Glutamatergic neuron (in vitro differentiated cells): Measurements from ENCODE around the gene ERMAP. TPM values are rescaled to one million over a fixed set of nuclear protein-coding genes. Genes with fewer than 3 reads are reported as not detected.

ENCODE experiments used
- DNase-seq: peaks from one replicate; pipeline ENCODE4 v3.0.0; 2022
- H3K27ac Mint-ChIP-seq: one replicate; pipeline ENCODE4 v1.8.0; 2020; ENCODE audit warnings: mild to moderate bottlenecking, mixed read lengths, inconsistent platforms; ENCODE audit not compliant: unreplicated experiment
- H3K27me3 Mint-ChIP-seq: one replicate; pipeline ENCODE4 v1.8.0; 2020; ENCODE audit warnings: mild to moderate bottlenecking, moderate library complexity, mixed read lengths, inconsistent platforms; ENCODE audit not compliant: unreplicated experiment
- H3K36me3 Mint-ChIP-seq: one replicate; pipeline ENCODE4 v1.8.0; 2020; ENCODE audit warnings: mild to moderate bottlenecking, mixed read lengths, inconsistent platforms; ENCODE audit not compliant: unreplicated experiment
- H3K4me1 Mint-ChIP-seq: one replicate; pipeline ENCODE4 v1.8.0; 2020; ENCODE audit warnings: mild to moderate bottlenecking, low read depth, mixed read lengths, inconsistent platforms; ENCODE audit not compliant: unreplicated experiment
- H3K4me3 Mint-ChIP-seq: one replicate; pipeline ENCODE4 v1.8.0; 2020; ENCODE audit warnings: mild to moderate bottlenecking, mixed read lengths, inconsistent platforms; ENCODE audit not compliant: unreplicated experiment
- H3K9me3 Mint-ChIP-seq: one replicate; pipeline ENCODE4 v1.8.0; 2020; ENCODE audit warnings: mild to moderate bottlenecking, moderate library complexity, mixed read lengths, inconsistent platforms; ENCODE audit not compliant: unreplicated experiment
- CTCF ChIP-seq: fragments of 200-600 bp; sonication (generic); IDR thresholded peaks from one replicate; pipeline ENCODE4 v1.5.0; 2021; ENCODE audit not compliant: partially characterized antibody, unreplicated experiment
- total RNA-seq: library from RNA; stranded (reverse); fragmentation: NEBNext Ultra II Directional; extraction: Animal tissue kit (Norgen Biotek cat#: 25700); gene quantifications from one replicate; pipeline ENCODE4 v1.2.1, GENCODE V29; 2021; ENCODE audit not compliant: unreplicated experiment

ERMAP gene
- total RNA-seq, 1 donor from 2014 or later: 4.9 TPM

- no peak for DNase-seq
- no peaks in the 10 kb centered on the region for H3K4me1 Mint-ChIP-seq
- H3K36me3 Mint-ChIP-seq: peaks cover 9% of the 10 kb centered on the region
- no peaks in the 10 kb centered on the region for H3K27me3 Mint-ChIP-seq
- H3K9me3 Mint-ChIP-seq: peaks cover 4% of the 10 kb centered on the region
- no peak for TF ChIP-seq CTCF
- no peak overlapping the region for H3K4me3 Mint-ChIP-seq
- no peak overlapping the region for H3K27ac Mint-ChIP-seq
Observed at GRCh38 chr1:42873670-42874069, 56.7 kb downstream of the ERMAP start.

GRCh38 chr1:42876009-42876408 is 59.1 kb downstream of the ERMAP start:
- Mint-ChIP-seq H3K27me3 (no peaks in the 10 kb centered on the region), H3K4me3 (no peak overlapping the region), H3K36me3 (peaks cover 9% of the 10 kb centered on the region), H3K4me1 (no peaks in the 10 kb centered on the region), H3K9me3 (peaks cover 3% of the 10 kb centered on the region), H3K27ac (no peak overlapping the region)
- no peak for TF ChIP-seq CTCF
- DNase-seq: no peak

- no peak overlapping the region for H3K27ac Mint-ChIP-seq
- no peak for TF ChIP-seq CTCF
- no peak for DNase-seq
- H3K4me1 Mint-ChIP-seq: no peaks in the 10 kb centered on the region
- H3K4me3 Mint-ChIP-seq: no peak overlapping the region
- no peaks in the 10 kb centered on the region for H3K27me3 Mint-ChIP-seq
- H3K36me3 Mint-ChIP-seq: peaks cover 9% of the 10 kb centered on the region
- H3K9me3 Mint-ChIP-seq: peaks cover 3% of the 10 kb centered on the region
Observed at GRCh38 chr1:42877380-42877779, 60.5 kb downstream of the ERMAP start.

GRCh38 chr1:42880384-42880783 is 63.5 kb downstream of the ERMAP start:
- Mint-ChIP-seq H3K4me3 (no peak overlapping the region), H3K27ac (no peak overlapping the region), H3K4me1 (no peaks in the 10 kb centered on the region), H3K9me3 (peaks cover 3% of the 10 kb centered on the region), H3K36me3 (no peaks in the 10 kb centered on the region), H3K27me3 (no peaks in the 10 kb centered on the region)
- TF ChIP-seq CTCF: no peak
- no peak for DNase-seq

GRCh38 chr1:42886046-42886739 is 69.3 kb downstream of the ERMAP start:
- Mint-ChIP-seq H3K9me3 (no peaks in the 10 kb centered on the region), H3K36me3 (no peaks in the 10 kb centered on the region), H3K27me3 (no peaks in the 10 kb centered on the region), H3K4me3 (no peak overlapping the region), H3K27ac (no peak overlapping the region), H3K4me1 (no peaks in the 10 kb centered on the region)
- TF ChIP-seq CTCF: no peak
- DNase-seq: no peak
